IMR-90 (cell line): ENCODE data around the gene CAMK2N1. TPM values are rescaled to one million over a fixed set of nuclear protein-coding genes. Genes with fewer than 3 reads are reported as not detected.

Experiments used
- ATAC-seq: fragments of 200-7000 bp; cut with Tn5 transposase; 2 replicates; pipeline ENCODE4 v1.9.1; 2020; ENCODE audit warnings: low read depth, mild to moderate bottlenecking, moderate library complexity
- BruUV-seq: library from RNA; stranded (reverse); fragments of 400-500 nt; replicated peaks from 2 replicates; lab custom pipeline; 2021; lab: Mats Ljungman, UMichigan
- CTCF ChIA-PET: fragments of 300-600 bp; formaldehyde crosslinking; extraction: SDS; loops from one replicate; lab custom pipeline; 2021; ENCODE audit warnings: antibody characterized with exemption; lab: Yijun Ruan, JAX
- POLR2A ChIA-PET: fragments of 300-600 bp; sonication (Branson Sonifier 250); formaldehyde crosslinking; loops from one replicate; lab custom pipeline; 2022; ENCODE audit warnings: antibody characterized with exemption; ENCODE audit not compliant: unreplicated experiment; lab: Charles Lee
- DNase-seq: peaks from one replicate; pipeline ENCODE4 v3.0.0; 2013
- H2AFZ ChIP-seq: replicated peaks from 2 replicates; pipeline ENCODE3; 2013; ENCODE audit warnings: low read length, mild to moderate bottlenecking; ENCODE audit not compliant: poor library complexity
- H2AK5ac ChIP-seq: 2 replicates; pipeline ENCODE4 v1.6.1; 2013; ENCODE audit warnings: low read depth, low read length, inconsistent platforms
- H2AK9ac ChIP-seq: replicated peaks from 2 replicates; pipeline ENCODE3; 2013; ENCODE audit warnings: mild to moderate bottlenecking, low read depth, low read length, moderate library complexity; ENCODE audit not compliant: poor library complexity
- H2BK120ac ChIP-seq: 2 replicates; pipeline ENCODE4 v1.6.1; 2013; ENCODE audit warnings: low read depth, low read length, inconsistent platforms
- H2BK15ac ChIP-seq: 3 replicates; pipeline ENCODE4 v1.6.1; 2013; ENCODE audit warnings: low read depth, low read length, inconsistent platforms
- H2BK20ac ChIP-seq: 2 replicates; pipeline ENCODE4 v1.6.1; 2013; ENCODE audit warnings: low read depth, mild to moderate bottlenecking, inconsistent platforms, low read length, moderate library complexity
- H2BK5ac ChIP-seq: 2 replicates; pipeline ENCODE4 v1.6.1; 2013; ENCODE audit warnings: mild to moderate bottlenecking, low read depth, low read length, inconsistent platforms; ENCODE audit not compliant: poor library complexity, severe bottlenecking
- H3K14ac ChIP-seq: replicated peaks from 2 replicates; pipeline ENCODE4 v1.6.1; 2013; ENCODE audit warnings: low read depth, low read length, inconsistent platforms
- H3K18ac ChIP-seq: 2 replicates; pipeline ENCODE4 v1.6.1; 2013; ENCODE audit warnings: low read depth, low read length, control low read depth
- H3K23ac ChIP-seq: 2 replicates; pipeline ENCODE4 v1.6.1; 2013; ENCODE audit warnings: low read depth, low read length, inconsistent platforms
- H3K27ac ChIP-seq: 2 replicates; pipeline ENCODE4 v1.5.1; 2013; ENCODE audit warnings: mild to moderate bottlenecking, control low read depth, low read length; ENCODE audit not compliant: insufficient read depth
- H3K27me3 ChIP-seq: 2 replicates; pipeline ENCODE4 v1.6.1; 2013; ENCODE audit warnings: low read length; ENCODE audit not compliant: control insufficient read depth, insufficient read depth
- H3K36me3 ChIP-seq: 2 replicates; pipeline ENCODE4 v1.6.1; 2013; ENCODE audit warnings: low read length, mixed read lengths; ENCODE audit not compliant: control insufficient read depth, insufficient read depth
- H3K4ac ChIP-seq: 2 replicates; pipeline ENCODE4 v1.6.1; 2013; ENCODE audit warnings: low read depth, low read length, inconsistent platforms
- H3K4me1 ChIP-seq: 2 replicates; pipeline ENCODE4 v1.6.1; 2013; ENCODE audit warnings: low read length, mixed read lengths; ENCODE audit not compliant: control insufficient read depth, insufficient read depth
- H3K4me2 ChIP-seq: 2 replicates; pipeline ENCODE4 v1.6.1; 2013; ENCODE audit warnings: low read depth, mild to moderate bottlenecking, control low read depth, low read length, moderate library complexity
- H3K4me3 ChIP-seq: 2 replicates; pipeline ENCODE4 v1.5.1; 2013; ENCODE audit warnings: low read depth, mild to moderate bottlenecking, control low read depth, low read length, moderate library complexity; ENCODE audit not compliant: insufficient read depth
- H3K56ac ChIP-seq: 2 replicates; pipeline ENCODE4 v1.6.1; 2013; ENCODE audit warnings: low read length, inconsistent platforms; ENCODE audit not compliant: insufficient read depth; ENCODE audit errors: extremely low read depth
- H3K79me1 ChIP-seq, 2 experiments: 2 replicates each; pipeline ENCODE4 v1.6.1; 2013; ENCODE audit warnings: low read length in 2 of 2, inconsistent platforms in 1 of 2, low read depth in 1 of 2
- H3K9ac ChIP-seq: 2 replicates; pipeline ENCODE4 v1.6.1; 2013; ENCODE audit warnings: low read depth, low read length, control low read depth
- H3K9me1 ChIP-seq: 2 replicates; pipeline ENCODE4 v1.6.1; 2013; ENCODE audit warnings: low read length, inconsistent platforms; ENCODE audit not compliant: insufficient read depth
- H3K9me3 ChIP-seq: 2 replicates; pipeline ENCODE4 v1.6.1; 2013; ENCODE audit warnings: low read length; ENCODE audit not compliant: control insufficient read depth, insufficient read depth
- H4K20me1 ChIP-seq: 2 replicates; pipeline ENCODE4 v1.6.1; 2013; ENCODE audit warnings: low read length, inconsistent platforms; ENCODE audit not compliant: insufficient read depth
- H4K5ac ChIP-seq: 2 replicates; pipeline ENCODE4 v1.6.1; 2013; ENCODE audit warnings: mild to moderate bottlenecking, low read depth, low read length, control low read depth
- H4K8ac ChIP-seq, 2 experiments: 2 replicates each; pipeline ENCODE4 v1.6.1; 2013; ENCODE audit warnings: low read depth in 2 of 2, low read length in 2 of 2, control low read depth in 1 of 2, inconsistent platforms in 1 of 2
- H4K91ac ChIP-seq: 2 replicates; pipeline ENCODE4 v1.6.1; 2013; ENCODE audit warnings: low read depth, low read length, inconsistent platforms; ENCODE audit not compliant: insufficient read depth
- BHLHE40 ChIP-seq: fragments of 150-350 bp; IDR thresholded peaks from 2 replicates; pipeline ENCODE4 v1.6.1; 2016; ENCODE audit warnings: mild to moderate bottlenecking, low read depth, low read length
- CEBPB ChIP-seq: IDR thresholded peaks from 2 replicates; pipeline ENCODE4 v1.6.1; 2012; ENCODE audit warnings: low read depth, low read length, improper control_type of control experiment
- CHD1 ChIP-seq: IDR thresholded peaks from 2 replicates; pipeline ENCODE4 v1.6.1; 2012; ENCODE audit warnings: low read depth, low read length, improper control_type of control experiment
- FOS ChIP-seq: fragments of 150-350 bp; IDR thresholded peaks from 2 replicates; pipeline ENCODE4 v1.6.1; 2016; ENCODE audit warnings: low read depth, low read length
- MAZ ChIP-seq: IDR thresholded peaks from 2 replicates; pipeline ENCODE4 v1.6.1; 2012; ENCODE audit warnings: low read depth, mild to moderate bottlenecking, low read length, improper control_type of control experiment, moderate library complexity, borderline replicate concordance
- MXI1 ChIP-seq: IDR thresholded peaks from 2 replicates; pipeline ENCODE4 v1.6.1; 2012; ENCODE audit warnings: low read depth, mild to moderate bottlenecking, low read length, moderate library complexity, borderline replicate concordance
- NFE2L2 ChIP-seq: fragments of 150-350 bp; IDR thresholded peaks from 2 replicates; pipeline ENCODE4 v1.6.1; 2016; ENCODE audit warnings: low read depth, mild to moderate bottlenecking, low read length
- POLR2A ChIP-seq: IDR thresholded peaks from 2 replicates; pipeline ENCODE4 v1.6.1; 2012; ENCODE audit warnings: mild to moderate bottlenecking, low read depth, low read length
- RAD21 ChIP-seq: IDR thresholded peaks from 2 replicates; pipeline ENCODE4 v1.6.1; 2012; ENCODE audit warnings: low read length, improper control_type of control experiment
- RCOR1 ChIP-seq: IDR thresholded peaks from 2 replicates; pipeline ENCODE4 v1.6.1; 2012; ENCODE audit warnings: mild to moderate bottlenecking, low read length, improper control_type of control experiment; ENCODE audit not compliant: insufficient replicate concordance
- SMC3 ChIP-seq: fragments of 150-350 bp; IDR thresholded peaks from 2 replicates; pipeline ENCODE4 v1.6.1; 2016; ENCODE audit warnings: low read depth, mild to moderate bottlenecking, antibody characterized with exemption, low read length, moderate library complexity
- WGBS, 2 experiments: methylation state at CpG; one replicate each; pipeline versions ENCODE4 v1.1.5 to v1.1.7; 2013; ENCODE audit warnings: missing lambda C conversion rate in 2 of 2; ENCODE audit not compliant: insufficient read length in 1 of 2; ENCODE audit errors: extremely low coverage in 2 of 2; 5-methylcytosine and 5-hydroxymethylcytosine counted together
- dilution Hi-C: fragments of 300-500 bp; cut with HindIII; formaldehyde crosslinking; loops from one replicate; pipeline ENCODE4 v1.14.3; 2018; ENCODE audit warnings: low sequenced_read_pairs; ENCODE audit not compliant: unreplicated experiment
- in situ Hi-C: fragments of 300-500 bp; cut with MboI; formaldehyde crosslinking; loops from 3 replicates; pipeline ENCODE4 v1.14.3; 2019; ENCODE audit warnings: low sequenced_read_pairs, inconsistent platforms, mixed read lengths
- intact Hi-C: fragments of 100-400 bp; cut with micrococcal nuclease; formaldehyde crosslinking; loops from 2 replicates; pipeline ENCODE4 v1.10.0; 2022
- polyA plus RNA-seq, 3 experiments: library from polyadenylated mRNA; depleted of rRNA; stranded (reverse); fragments of >200 nt; gene quantifications; 2 replicates each; pipeline ENCODE4 v1.2.3, GENCODE V29; 2012; ENCODE audit warnings: low replicate concordance in 1 of 3
- total RNA-seq: library from RNA; depleted of rRNA; stranded (reverse); fragments of >200 nt; gene quantifications from 2 replicates; pipeline ENCODE4 v1.2.3, GENCODE V29; 2012
- TF ChIP-seq, protein P1 (sequence below): fragments of 150-350 bp; IDR thresholded peaks from 2 replicates; pipeline ENCODE4 v1.6.1; 2017; ENCODE audit warnings: mild to moderate bottlenecking, antibody characterized with exemption, low read length, low read depth
- TF ChIP-seq, protein P2 (sequence below): conservative IDR thresholded peaks from 2 replicates; pipeline ENCODE4 v1.5.1; 2012; ENCODE audit warnings: mild to moderate bottlenecking, low read depth, low read length, improper control_type of control experiment
- TF ChIP-seq, protein P3 (sequence below): fragments of 150-350 bp; IDR thresholded peaks from 2 replicates; pipeline ENCODE4 v1.6.1; 2016; ENCODE audit warnings: low read depth, mild to moderate bottlenecking, low read length, moderate library complexity, borderline replicate concordance

The CAMK2N1 gene
- total and polyA plus RNA-seq, 2 of the 4 experiments (the other 2 are of a cell fraction) = 10.2 to 44.4 TPM

DNA sequence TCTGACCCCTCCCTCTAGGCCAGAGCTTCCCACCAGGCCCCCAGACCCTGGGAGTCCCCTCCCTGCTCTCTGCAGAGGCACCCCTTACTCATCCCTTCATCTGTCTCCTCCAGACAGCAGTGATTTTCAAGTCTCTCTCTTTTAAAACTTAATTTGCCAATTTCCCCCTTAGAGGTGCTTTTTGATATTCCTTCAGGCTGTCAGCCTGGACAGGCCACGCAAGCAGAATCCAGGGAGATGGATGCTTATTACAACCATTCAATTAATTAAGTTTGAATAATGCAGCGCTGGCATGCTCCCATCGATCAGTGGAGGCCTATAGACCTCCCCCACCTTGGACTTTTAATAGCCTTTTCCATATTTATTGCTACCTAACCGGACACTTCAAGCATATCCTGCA is 6.2 kb downstream of the CAMK2N1 start:
- Histone ChIP-seq H2BK120ac (peak overlapping the region; percentile 78; the same call in 1 of the 2 replicates), H2AK9ac (no peak overlapping the region), H2AK5ac (no peak overlapping the region), H3K56ac (no peak overlapping the region), H2BK5ac (no peak overlapping the region), H3K4me3 (no peak overlapping the region), H3K23ac (no peak overlapping the region), H3K14ac (no peak overlapping the region), H3K18ac (no peak overlapping the region), H2AFZ (no peak overlapping the region), H4K20me1 (peaks cover 29% of the 10 kb centered on the region), H3K27me3 (no peaks in the 10 kb centered on the region), H3K4me2 (no peak overlapping the region), H3K4ac (no peak overlapping the region; the same call in 1 of the 2 replicates), H2BK20ac (peak overlapping the region; percentile 47; the same call in 1 of the 2 replicates), H4K5ac (no peak overlapping the region), H3K79me1 (peaks cover 12 to 61% of the 10 kb centered on the region in 2 experiments), H3K9me3 (no peaks in the 10 kb centered on the region), H3K27ac (peak overlapping the region; percentile 19; the same call in 1 of the 2 replicates), H3K9me1 (peaks cover 37% of the 10 kb centered on the region), H3K9ac (no peak overlapping the region), H3K4me1 (peaks cover 41% of the 10 kb centered on the region), H4K91ac (no peak overlapping the region), H4K8ac (no peak overlapping the region), H2BK15ac (peak overlapping the region; percentile 57; the same call in 1 of the 3 replicates), H3K36me3 (peaks cover 12% of the 10 kb centered on the region; the same call in 1 of the 2 replicates)
- ChIA-PET CTCF (no interaction called here), POLR2A (no interaction called here)
- dilution Hi-C loops = no loop called here
- intact Hi-C loops = loop anchor here (5.0 kb wide), 1 partner anchor 53 kb away; no protein-coding TSS in a partner anchor
- ATAC-seq (no peak), DNase-seq (no peak)
- in situ Hi-C loops = no loop called here
- no TSS peak for BruUV-seq
- WGBS, 2 experiments = no CpG with 5 or more reads among the region's 4 CpGs
- TF ChIP-seq, protein P1, sequence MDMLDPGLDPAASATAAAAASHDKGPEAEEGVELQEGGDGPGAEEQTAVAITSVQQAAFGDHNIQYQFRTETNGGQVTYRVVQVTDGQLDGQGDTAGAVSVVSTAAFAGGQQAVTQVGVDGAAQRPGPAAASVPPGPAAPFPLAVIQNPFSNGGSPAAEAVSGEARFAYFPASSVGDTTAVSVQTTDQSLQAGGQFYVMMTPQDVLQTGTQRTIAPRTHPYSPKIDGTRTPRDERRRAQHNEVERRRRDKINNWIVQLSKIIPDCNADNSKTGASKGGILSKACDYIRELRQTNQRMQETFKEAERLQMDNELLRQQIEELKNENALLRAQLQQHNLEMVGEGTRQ = no peak
- TF ChIP-seq POLR2A (no peak), CHD1 (no peak), MXI1 (no peak), SMC3 (no peak), MAZ (no peak), NFE2L2 (no peak), BHLHE40 (no peak), FOS (no peak), RCOR1 (no peak), RAD21 (no peak), CEBPB (no peak)
- TF ChIP-seq, protein P2, sequence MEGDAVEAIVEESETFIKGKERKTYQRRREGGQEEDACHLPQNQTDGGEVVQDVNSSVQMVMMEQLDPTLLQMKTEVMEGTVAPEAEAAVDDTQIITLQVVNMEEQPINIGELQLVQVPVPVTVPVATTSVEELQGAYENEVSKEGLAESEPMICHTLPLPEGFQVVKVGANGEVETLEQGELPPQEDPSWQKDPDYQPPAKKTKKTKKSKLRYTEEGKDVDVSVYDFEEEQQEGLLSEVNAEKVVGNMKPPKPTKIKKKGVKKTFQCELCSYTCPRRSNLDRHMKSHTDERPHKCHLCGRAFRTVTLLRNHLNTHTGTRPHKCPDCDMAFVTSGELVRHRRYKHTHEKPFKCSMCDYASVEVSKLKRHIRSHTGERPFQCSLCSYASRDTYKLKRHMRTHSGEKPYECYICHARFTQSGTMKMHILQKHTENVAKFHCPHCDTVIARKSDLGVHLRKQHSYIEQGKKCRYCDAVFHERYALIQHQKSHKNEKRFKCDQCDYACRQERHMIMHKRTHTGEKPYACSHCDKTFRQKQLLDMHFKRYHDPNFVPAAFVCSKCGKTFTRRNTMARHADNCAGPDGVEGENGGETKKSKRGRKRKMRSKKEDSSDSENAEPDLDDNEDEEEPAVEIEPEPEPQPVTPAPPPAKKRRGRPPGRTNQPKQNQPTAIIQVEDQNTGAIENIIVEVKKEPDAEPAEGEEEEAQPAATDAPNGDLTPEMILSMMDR = no peak
- TF ChIP-seq, protein P3, sequence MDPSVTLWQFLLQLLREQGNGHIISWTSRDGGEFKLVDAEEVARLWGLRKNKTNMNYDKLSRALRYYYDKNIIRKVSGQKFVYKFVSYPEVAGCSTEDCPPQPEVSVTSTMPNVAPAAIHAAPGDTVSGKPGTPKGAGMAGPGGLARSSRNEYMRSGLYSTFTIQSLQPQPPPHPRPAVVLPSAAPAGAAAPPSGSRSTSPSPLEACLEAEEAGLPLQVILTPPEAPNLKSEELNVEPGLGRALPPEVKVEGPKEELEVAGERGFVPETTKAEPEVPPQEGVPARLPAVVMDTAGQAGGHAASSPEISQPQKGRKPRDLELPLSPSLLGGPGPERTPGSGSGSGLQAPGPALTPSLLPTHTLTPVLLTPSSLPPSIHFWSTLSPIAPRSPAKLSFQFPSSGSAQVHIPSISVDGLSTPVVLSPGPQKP = no peak
